Stomach (tissue), 4 donors: Measurements from ENCODE around the gene ALB.

ENCODE experiments used
- CTCF ChIP-seq, 7 experiments: fragments of 450-650 bp in 4 of 7; fragments of 200-600 bp in 3 of 7; sonication (generic) in 3 of 7; IDR thresholded peaks; one replicate each; pipeline ENCODE4 v1.5.1; 2016 to 2019; ENCODE audit warnings: antibody characterized with exemption in 7 of 7, control low read depth in 2 of 7, mild to moderate bottlenecking in 1 of 7
- POLR2A ChIP-seq, 4 donors: fragments of 450-650 bp; IDR thresholded peaks; one replicate each; pipeline ENCODE4 v1.6.1; 2016; ENCODE audit warnings: antibody characterized with exemption in 4 of 4, control low read depth in 2 of 4, mild to moderate bottlenecking in 1 of 4, moderate library complexity in 1 of 4
- POLR2AphosphoS5 ChIP-seq, 3 donors: sonication (generic); formaldehyde crosslinking; IDR thresholded peaks; one replicate each; pipeline ENCODE4 v1.6.1; 2016; ENCODE audit warnings: antibody characterized with exemption in 3 of 3

GRCh38 chr4:73392936-73393335 lies 11.2 kb upstream of the ALB start:
- TF ChIP-seq CTCF (IDR thresholded peaks at IDR 0.05): no peak
- TF ChIP-seq POLR2A (IDR thresholded peaks at IDR 0.05): no peak
- TF ChIP-seq POLR2AphosphoS5 (IDR thresholded peaks at IDR 0.05): no peak
